ENCODE measurements around the gene MLXIP.

Gene MLXIP

GRCh38 chr12:122094137-122094734 lies 15.7 kb downstream of the MLXIP start (continued):
- TF ChIP-seq YY1 (tag by site-specific recombination; IDR thresholded peaks at IDR 0.05) (no peak; the same call in 1 of the 2 replicates), ZNF133 (tag by site-specific recombination; IDR thresholded peaks at IDR 0.05) (no peak; the same call in 1 of the 2 replicates), ZNF501 (tag by site-specific recombination; IDR thresholded peaks at IDR 0.05) (no peak), ZNF169 (tag by site-specific recombination; IDR thresholded peaks at IDR 0.05) (no peak), ZBTB20 (tag by site-specific recombination; IDR thresholded peaks at IDR 0.05) (peak; percentile 1; the same call in 1 of the 2 replicates), PRDM6 (tag by site-specific recombination; IDR thresholded peaks at IDR 0.05) (no peak), ZNF555 (tag by site-specific recombination; conservative IDR thresholded peaks at IDR 0.05) (no peak), GLI4 (tag by site-specific recombination; IDR thresholded peaks at IDR 0.05) (no peak), ZNF155 (tag by site-specific recombination; IDR thresholded peaks at IDR 0.05) (0 out of 2 replicates have a peak, but pooled peaks have one; percentile 9), ZNF324 (tag by site-specific recombination; IDR thresholded peaks at IDR 0.05) (no peak), ZNF354C (tag by site-specific recombination; IDR thresholded peaks at IDR 0.05; ENCODE audit: borderline replicate concordance, low read depth) (peak; percentile 1; the same call in 1 of the 2 replicates), ZBTB6 (tag by site-specific recombination; IDR thresholded peaks at IDR 0.05) (no peak), GLIS1 (tag by site-specific recombination; IDR thresholded peaks at IDR 0.05) (no peak), ZBTB7A (tag by site-specific recombination; IDR thresholded peaks at IDR 0.05; ENCODE audit: low read depth) (no peak), ZNF311 (tag by site-specific recombination; IDR thresholded peaks at IDR 0.05; ENCODE audit: borderline replicate concordance) (no peak), ZNF433 (tag by site-specific recombination; IDR thresholded peaks at IDR 0.05; ENCODE audit: low read depth) (no peak), ZNF174 (tag by site-specific recombination; IDR thresholded peaks at IDR 0.05) (no peak), ZNF280D (tag by site-specific recombination; IDR thresholded peaks at IDR 0.05) (no peak), ZNF530 (tag by site-specific recombination; IDR thresholded peaks at IDR 0.05; ENCODE audit: low read depth) (no peak), HOXA7 (CRISPR knock-in tag; IDR thresholded peaks at IDR 0.05; ENCODE audit: borderline replicate concordance) (no peak), ZNF548 (tag by site-specific recombination; IDR thresholded peaks at IDR 0.05) (no peak), ZBTB49 (tag by site-specific recombination; IDR thresholded peaks at IDR 0.05; ENCODE audit: low read depth) (no peak), KLF8 (tag by site-specific recombination; IDR thresholded peaks at IDR 0.05) (0 out of 2 replicates have a peak, but pooled peaks have one; percentile 8), ZNF621 (tag by site-specific recombination; IDR thresholded peaks at IDR 0.05) (0 out of 2 replicates have a peak, but pooled peaks have one; percentile 47), REST (tag by site-specific recombination; IDR thresholded peaks at IDR 0.05) (no peak), ZNF26 (tag by site-specific recombination; IDR thresholded peaks at IDR 0.05) (no peak)

Measured in HEK293 (cell line).